GM18951 (cell line): Measurements from ENCODE around the gene WDR72.
"Not testable (repeated sequence)": the region's sequence is repeated elsewhere in the genome, so short reads cannot be mapped to it uniquely, and the experiment has no call there.

Experiments
- POLR2A ChIP-seq: IDR thresholded peaks from 4 replicates; pipeline ENCODE4 v1.6.1; 2011; ENCODE audit warnings: mild to moderate bottlenecking; ENCODE audit not compliant: insufficient read length, insufficient read depth; ENCODE audit errors: extremely low read depth
- in situ Hi-C: fragments of 300-500 bp; cut with MboI; formaldehyde crosslinking; loops from one replicate; pipeline ENCODE4 v1.12.0; 2022; ENCODE audit warnings: low sequenced_read_pairs, mixed read lengths, inconsistent platforms; ENCODE audit not compliant: unreplicated experiment

WDR72 gene

GRCh38 chr15:53759411-53759931 is at the start of gene WDR72:
Gene WDR72 (minus strand): TSS chr15:53759663. CDS start chr15:53733149, 26,514 bp downstream.
- TF ChIP-seq POLR2A = no peak
- in situ Hi-C loops = no loop called here

GRCh38 chr15:53808058-53808706 is 48.7 kb upstream of the WDR72 start:
- TF ChIP-seq POLR2A = no peak
- in situ Hi-C loops = no loop called here

- in situ Hi-C loops = no loop called here
- TF ChIP-seq POLR2A = no peak
Observed at GRCh38 chr15:53807501-53807900, 48.0 kb upstream of the WDR72 start.

GRCh38 chr15:53802672-53803071 is 43.2 kb upstream of the WDR72 start:
- in situ Hi-C loops = no loop called here

GRCh38 chr15:53791581-53791980 is 32.1 kb upstream of the WDR72 start:
- TF ChIP-seq POLR2A = no peak
- in situ Hi-C loops = no loop called here

More at GRCh38 chr15:53802672-53803071, 43.2 kb upstream of the WDR72 start:
- TF ChIP-seq POLR2A = no peak

- in situ Hi-C loops = no loop called here
- no peak for TF ChIP-seq POLR2A
Observed at GRCh38 chr15:53789654-53790375, 30.4 kb upstream of the WDR72 start.

GRCh38 chr15:53786401-53786800 is 26.9 kb upstream of the WDR72 start:
- TF ChIP-seq POLR2A = no peak
- in situ Hi-C loops = no loop called here

GRCh38 chr15:53785241-53785640 is 25.8 kb upstream of the WDR72 start:
- in situ Hi-C loops = not testable (repeated sequence)

- no peak for TF ChIP-seq POLR2A
- in situ Hi-C loops = no loop called here
Observed at GRCh38 chr15:53762916-53763315, 3.5 kb upstream of the WDR72 start.

- in situ Hi-C loops = no loop called here
Observed at GRCh38 chr15:53758412-53758811, 1.1 kb downstream of the WDR72 start.

GRCh38 chr15:53757906-53758305 is 1.6 kb downstream of the WDR72 start:
- in situ Hi-C loops = no loop called here
- no peak for TF ChIP-seq POLR2A

More at GRCh38 chr15:53758412-53758811, 1.1 kb downstream of the WDR72 start:
- no peak for TF ChIP-seq POLR2A

GRCh38 chr15:53753813-53754212 is 5.7 kb downstream of the WDR72 start:
- in situ Hi-C loops = no loop called here
- no peak for TF ChIP-seq POLR2A

- no peak for TF ChIP-seq POLR2A
Observed at GRCh38 chr15:53752406-53752805, 7.1 kb downstream of the WDR72 start.

GRCh38 chr15:53747501-53748068 is 11.9 kb downstream of the WDR72 start:
- in situ Hi-C loops = no loop called here
- TF ChIP-seq POLR2A = no peak

More at GRCh38 chr15:53752406-53752805, 7.1 kb downstream of the WDR72 start:
- in situ Hi-C loops = no loop called here
